ENCODE data around the gene SUN1. TPM values are rescaled to one million over a fixed set of nuclear protein-coding genes. Genes with fewer than 3 reads are reported as not detected.

SUN1 gene
- total and polyA plus RNA-seq, 2 of the 8 experiments (the other 6 are each of a cell fraction or from before 2014, with no cell fraction given), result 108 to 158 TPM

GRCh38 chr7:879706-880105 is 47.4 kb downstream of the SUN1 start (continued):
- TF ChIP-seq KDM4A (IDR thresholded peaks at IDR 0.05; ENCODE audit: low read depth, low read length, severe bottlenecking) (no peak), RNF2 (IDR thresholded peaks at IDR 0.05; ENCODE audit: borderline replicate concordance, low read depth, low read length, missing control alignments, poor library complexity, severe bottlenecking) (no peak)
